Measurements from ENCODE around the gene ARHGEF25. TPM values are rescaled to one million over a fixed set of nuclear protein-coding genes. Genes with fewer than 3 reads are reported as not detected.

ARHGEF25 gene
- polyA plus RNA-seq, 2 of the 4 experiments (the other 2 are of a cell fraction): 9.3 to 13.8 TPM

GRCh38 chr12:57628280-57629191 is 17.3 kb downstream of the ARHGEF25 start:
- ChIA-PET POLR2A (interaction anchor here (0.9 kb wide), 1 partner anchor 15 kb away, joined by 3 read pairs; no protein-coding TSS in a partner anchor), CTCF (interaction anchor here (0.6 to 5.5 kb wide), 11 partner anchors 9 to 170 kb away, joined by 3 to 62 read pairs (median 4); no protein-coding TSS in a partner anchor)
- no peak for FAIRE-seq

GRCh38 chr12:57629897-57630471 is 18.7 kb downstream of the ARHGEF25 start:
- Histone ChIP-seq H3K4me1 (peaks cover 13% of the 10 kb centered on the region), H3K9me3 (no peaks in the 10 kb centered on the region), H3K27ac (no peak overlapping the region), H3K4me3 (no peak overlapping the region), H3K4me2 (no peak overlapping the region)
- POLR2A ChIA-PET: interaction anchor here (1.0 kb wide), 1 partner anchor 16 kb away, joined by 3 read pairs; no protein-coding TSS in a partner anchor
- FAIRE-seq (no peak), ATAC-seq (no peak), DNase-seq (ENCODE audit: low read depth in 1 of 2, low spot score in 1 of 2) (no peak)
- CTCF ChIA-PET: interaction anchor here (1.0 to 5.2 kb wide), 6 partner anchors 8 to 103 kb away, joined by 3 to 76 read pairs (median 3); no protein-coding TSS in a partner anchor
- WGBS (ENCODE audit: missing lambda C conversion rate): 93% methylated on average over 5 of the region's 5 CpGs
- TF ChIP-seq NPAS2 (CRISPR knock-in tag; IDR thresholded peaks at IDR 0.05; ENCODE audit: borderline replicate concordance) (no peak), RARB (CRISPR knock-in tag; IDR thresholded peaks at IDR 0.05) (no peak), ELK1 (IDR thresholded peaks at IDR 0.05; ENCODE audit: low read depth, low read length) (no peak), RAD21 (conservative IDR thresholded peaks at IDR 0.05 in 1 of 2, IDR thresholded peaks at IDR 0.05 in 1 of 2) (no peak), ZSCAN20 (CRISPR knock-in tag; IDR thresholded peaks at IDR 0.05) (no peak), JUNB (IDR thresholded peaks at IDR 0.05) (no peak), CEBPB (IDR thresholded peaks at IDR 0.05) (no peak), EHMT2 (IDR thresholded peaks at IDR 0.05; ENCODE audit: low read depth) (no peak), PBX3 (IDR thresholded peaks at IDR 0.05) (no peak), ZFP36 (IDR thresholded peaks at IDR 0.05; ENCODE audit: borderline replicate concordance, partially characterized antibody) (no peak)

More at GRCh38 chr12:57628280-57629191, 17.3 kb downstream of the ARHGEF25 start:
- Histone ChIP-seq H3K4me2 (no peak overlapping the region), H3K27ac (no peak overlapping the region), H3K4me3 (no peak overlapping the region), H3K9me3 (no peaks in the 10 kb centered on the region), H3K4me1 (peaks cover 9% of the 10 kb centered on the region)
- no peak for DNase-seq (ENCODE audit: low read depth in 1 of 2, low spot score in 1 of 2)
- WGBS (ENCODE audit: missing lambda C conversion rate): 93% methylated on average over 29 of the region's 29 CpGs
- no peak for ATAC-seq
- TF ChIP-seq PHF8 (IDR thresholded peaks at IDR 0.05; ENCODE audit: borderline replicate concordance, low read depth): no peak
- no peak for TF ChIP-seq FOSB (CRISPR knock-in tag; IDR thresholded peaks at IDR 0.05)
- no peak for TF ChIP-seq EP300 (IDR thresholded peaks at IDR 0.05)
- TF ChIP-seq CBX8 (IDR thresholded peaks at IDR 0.05): no peak
- TF ChIP-seq ZC3H11A (IDR thresholded peaks at IDR 0.05): no peak
- no peak for TF ChIP-seq RAD21 (conservative IDR thresholded peaks at IDR 0.05 in 1 of 2, IDR thresholded peaks at IDR 0.05 in 1 of 2)
- no peak for TF ChIP-seq POLR2A (IDR thresholded peaks at IDR 0.05; ENCODE audit: low read length)
- no peak for TF ChIP-seq ZFP36 (IDR thresholded peaks at IDR 0.05; ENCODE audit: borderline replicate concordance, partially characterized antibody)

GRCh38 chr12:57630891-57631433 is 19.7 kb downstream of the ARHGEF25 start:
- H3K9me3 ChIP-seq: no peaks in the 10 kb centered on the region
- DNase-seq (ENCODE audit: low read depth in 1 of 2, low spot score in 1 of 2) (no peak), ATAC-seq (no peak), FAIRE-seq (no peak)
- H3K4me3 ChIP-seq: no peak overlapping the region
- H3K4me2 ChIP-seq: peak overlapping the region; percentile 97
- TF ChIP-seq HES2 (IDR thresholded peaks at IDR 0.05) (no peak), HMGXB4 (CRISPR knock-in tag; IDR thresholded peaks at IDR 0.05; ENCODE audit: borderline replicate concordance) (no peak), MAX (IDR thresholded peaks at IDR 0.05) (no peak), HDAC2 (IDR thresholded peaks at IDR 0.05) (no peak), EHMT2 (IDR thresholded peaks at IDR 0.05; ENCODE audit: low read depth) (no peak), CBX8 (IDR thresholded peaks at IDR 0.05) (no peak), EHF (CRISPR knock-in tag; IDR thresholded peaks at IDR 0.05) (no peak), CTCF (IDR thresholded peaks at IDR 0.05) (no peak)
- peaks cover 13% of the 10 kb centered on the region for H3K4me1 ChIP-seq
- H3K27ac ChIP-seq: no peak overlapping the region; a peak in 1 of 6 replicates
- POLR2A ChIA-PET: interaction anchor here (0.5 to 1.0 kb wide), 2 partner anchors 17 to 129 kb away, joined by 3 to 13 read pairs; no protein-coding TSS in a partner anchor
- 88% methylated on average over 6 of the region's 6 CpGs for WGBS (ENCODE audit: missing lambda C conversion rate)
- CTCF ChIA-PET: interaction anchor here (0.6 to 5.2 kb wide), 6 partner anchors 9 to 49 kb away, joined by 3 to 76 read pairs (median 4); no protein-coding TSS in a partner anchor

Data from A549 (cell line).